KMS-11 (cell line): ENCODE results near the gene ST3GAL4.

ENCODE experiments used
- H2AFZ ChIP-seq: fragments of 200-600 bp; sonication (generic); 2 replicates; pipeline ENCODE4 v1.6.1; 2016; ENCODE audit warnings: antibody characterized with exemption, mixed run types, low read depth
- H3K27ac ChIP-seq: fragments of 200-600 bp; sonication (generic); 2 replicates; pipeline ENCODE4 v1.6.1; 2016; ENCODE audit warnings: mild to moderate bottlenecking, mixed run types
- H3K27me3 ChIP-seq: fragments of 200-600 bp; sonication (generic); 2 replicates; pipeline ENCODE4 v1.6.1; 2017; ENCODE audit warnings: mild to moderate bottlenecking, low read depth, mixed run types, moderate library complexity; ENCODE audit not compliant: insufficient read depth
- H3K36me3 ChIP-seq: fragments of 200-600 bp; sonication (generic); 2 replicates; pipeline ENCODE4 v1.6.1; 2017; ENCODE audit warnings: mild to moderate bottlenecking, mixed run types; ENCODE audit not compliant: insufficient read depth
- H3K4me1 ChIP-seq: fragments of 200-600 bp; sonication (generic); 2 replicates; pipeline ENCODE4 v1.6.1; 2016; ENCODE audit warnings: mild to moderate bottlenecking, low read depth, mixed run types; ENCODE audit not compliant: poor library complexity, severe bottlenecking
- H3K4me2 ChIP-seq: fragments of 200-600 bp; sonication (generic); 2 replicates; pipeline ENCODE4 v1.7.0; 2016; ENCODE audit warnings: mild to moderate bottlenecking, mixed run types
- H3K4me3 ChIP-seq: fragments of 200-600 bp; sonication (generic); IDR thresholded peaks from 2 replicates; pipeline ENCODE4 v1.6.1; 2017; ENCODE audit warnings: low read depth, low read length, mixed read lengths; ENCODE audit not compliant: insufficient read depth
- H3K79me2 ChIP-seq: fragments of 200-600 bp; sonication (generic); 2 replicates; pipeline ENCODE4 v1.6.1; 2016; ENCODE audit warnings: low read depth, mixed run types; ENCODE audit not compliant: insufficient read depth
- H3K9ac ChIP-seq: fragments of 200-600 bp; sonication (generic); 2 replicates; pipeline ENCODE4 v1.6.1; 2016; ENCODE audit warnings: mild to moderate bottlenecking, mixed run types
- H4K20me1 ChIP-seq: fragments of 200-600 bp; sonication (generic); 2 replicates; pipeline ENCODE4 v1.6.1; 2016; ENCODE audit warnings: mild to moderate bottlenecking, mixed run types; ENCODE audit not compliant: insufficient read depth
- CTCF ChIP-seq: fragments of 200-600 bp; sonication (generic); conservative IDR thresholded peaks from 2 replicates; pipeline ENCODE4 v1.6.1; 2017; ENCODE audit warnings: low read depth, mild to moderate bottlenecking, antibody characterized with exemption, low read length, moderate library complexity, mixed read lengths

Gene ST3GAL4

GRCh38 chr11:126328444-126328843 is 27.0 kb upstream of the ST3GAL4 start:
- no peak overlapping the region for H3K27ac ChIP-seq

GRCh38 chr11:126328938-126329643 is 26.4 kb upstream of the ST3GAL4 start:
- no peak overlapping the region for H3K4me3 ChIP-seq
- no peak for TF ChIP-seq CTCF
- no peak overlapping the region for H3K4me2 ChIP-seq
- H3K9ac ChIP-seq, result no peak overlapping the region
- H2AFZ ChIP-seq, result no peak overlapping the region
- no peak overlapping the region for H3K27ac ChIP-seq
- H3K27me3 ChIP-seq, result no peaks in the 10 kb centered on the region
- H4K20me1 ChIP-seq, result no peaks in the 10 kb centered on the region
- H3K4me1 ChIP-seq, result no peaks in the 10 kb centered on the region
- H3K36me3 ChIP-seq, result no peaks in the 10 kb centered on the region
- H3K79me2 ChIP-seq, result no peaks in the 10 kb centered on the region

More at GRCh38 chr11:126328444-126328843, 27.0 kb upstream of the ST3GAL4 start:
- Histone ChIP-seq H3K9ac (no peak overlapping the region), H3K36me3 (no peaks in the 10 kb centered on the region), H3K4me3 (no peak overlapping the region), H3K4me1 (no peaks in the 10 kb centered on the region), H3K79me2 (no peaks in the 10 kb centered on the region), H3K4me2 (no peak overlapping the region), H4K20me1 (no peaks in the 10 kb centered on the region), H3K27me3 (no peaks in the 10 kb centered on the region), H2AFZ (no peak overlapping the region)
- TF ChIP-seq CTCF, result no peak

DNA sequence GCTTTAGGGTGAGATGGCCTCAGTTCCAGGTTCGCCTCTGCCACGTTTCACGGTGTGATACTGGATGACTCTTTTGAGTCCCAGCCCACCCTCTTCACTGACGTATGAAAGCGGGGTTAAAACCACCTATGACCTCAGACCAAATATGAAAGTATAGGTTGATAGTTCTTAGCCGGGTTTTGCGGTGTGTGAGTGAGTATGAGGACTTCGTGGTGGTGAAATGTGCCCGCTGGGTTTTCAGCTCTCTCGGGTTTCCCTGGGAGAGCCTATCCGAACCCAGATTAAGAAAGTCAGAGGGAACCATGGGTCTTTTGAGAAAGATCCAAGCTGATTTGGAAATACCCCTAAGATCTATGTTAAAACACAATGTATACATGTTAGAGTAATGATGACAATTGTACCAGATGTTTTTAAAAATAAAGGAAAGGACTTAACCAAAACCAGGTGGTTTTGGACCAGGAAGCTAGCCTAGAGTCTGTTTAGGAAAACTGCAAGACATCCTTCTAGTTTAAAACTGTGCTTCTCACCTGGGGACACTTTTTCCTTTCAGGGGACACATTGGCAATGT is 25.8 kb upstream of the ST3GAL4 start:
- no peaks in the 10 kb centered on the region for H3K79me2 ChIP-seq
- H3K4me2 ChIP-seq, result no peak overlapping the region

DNA sequence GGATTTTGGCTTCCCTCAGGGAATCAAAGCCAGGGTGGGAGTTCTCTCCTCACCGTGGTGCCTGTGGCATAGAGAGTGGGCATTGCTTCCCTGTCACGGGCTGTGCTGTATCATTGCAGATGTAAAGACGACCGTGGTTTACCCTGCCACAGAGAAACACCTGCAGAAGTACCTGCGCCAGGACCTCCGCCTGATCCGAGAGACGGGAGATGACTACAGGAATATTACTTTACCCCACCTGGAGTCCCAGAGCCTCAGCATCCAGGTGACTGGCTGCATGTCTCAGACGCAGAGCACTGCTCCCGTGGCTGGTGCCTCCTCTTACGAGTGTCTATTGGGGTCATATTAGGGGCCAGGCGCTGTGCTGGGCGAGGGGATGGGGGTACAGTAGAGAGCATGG is 24.2 kb upstream of the ST3GAL4 start:
- Histone ChIP-seq H3K4me3 (no peak overlapping the region), H3K4me1 (no peaks in the 10 kb centered on the region), H3K4me2 (no peak overlapping the region), H3K27me3 (no peaks in the 10 kb centered on the region), H3K36me3 (no peaks in the 10 kb centered on the region), H3K9ac (no peak overlapping the region), H3K27ac (no peak overlapping the region), H3K79me2 (no peaks in the 10 kb centered on the region), H4K20me1 (no peaks in the 10 kb centered on the region), H2AFZ (no peak overlapping the region)
- TF ChIP-seq CTCF, result no peak

More for the DNA sequence above, 25.8 kb upstream of the ST3GAL4 start:
- no peaks in the 10 kb centered on the region for H3K4me1 ChIP-seq
- no peaks in the 10 kb centered on the region for H3K36me3 ChIP-seq
- no peaks in the 10 kb centered on the region for H4K20me1 ChIP-seq
- no peak overlapping the region for H3K27ac ChIP-seq
- no peak for TF ChIP-seq CTCF
- H3K9ac ChIP-seq, result no peak overlapping the region
- H3K4me3 ChIP-seq, result no peak overlapping the region
- no peak overlapping the region for H2AFZ ChIP-seq
- no peaks in the 10 kb centered on the region for H3K27me3 ChIP-seq
